HepG2 (cell line): Measurements from ENCODE around the gene WBP1. TPM values are rescaled to one million over a fixed set of nuclear protein-coding genes. Genes with fewer than 3 reads are reported as not detected.

Experiments
- AGO2 ChIP-seq: fragments of 200-400 bp; formaldehyde crosslinking; optimal IDR thresholded peaks from 2 replicates; pipeline ENCODE3; 2017; ENCODE audit warnings: mild to moderate bottlenecking, low read depth, low read length, moderate library complexity
- ARHGAP35 ChIP-seq: sonication (generic); formaldehyde crosslinking; IDR thresholded peaks from 2 replicates; pipeline ENCODE4 v1.9.0; 2022; ENCODE audit warnings: mild to moderate bottlenecking, inconsistent platforms, moderate library complexity, missing genetic modification reagents, borderline replicate concordance
- FOXO1 ChIP-seq: sonication (generic); formaldehyde crosslinking; IDR thresholded peaks from 2 replicates; pipeline ENCODE4 v1.4.0; 2020; ENCODE audit warnings: missing genetic modification reagents
- HNF4G ChIP-seq, 2 experiments: sonication (generic) in 1 of 2; formaldehyde crosslinking in 1 of 2; IDR thresholded peaks; 2 replicates each; pipeline versions ENCODE4 v1.4.0 to v1.6.1; 2011 to 2020; ENCODE audit warnings: borderline replicate concordance in 2 of 2, low read depth in 2 of 2, mild to moderate bottlenecking in 2 of 2, low read length in 1 of 2, missing genetic modification reagents in 1 of 2, moderate library complexity in 1 of 2
- HOXD1 ChIP-seq: sonication (generic); formaldehyde crosslinking; IDR thresholded peaks from 2 replicates; pipeline ENCODE4 v1.5.0; 2020; ENCODE audit warnings: missing genetic modification reagents
- IKZF5 ChIP-seq: IDR thresholded peaks from 2 replicates; pipeline ENCODE4 v1.6.1; 2018; ENCODE audit warnings: missing genetic modification reagents, mild to moderate bottlenecking, missing compliant biosample characterization
- KLF12 ChIP-seq: sonication (generic); formaldehyde crosslinking; IDR thresholded peaks from 2 replicates; pipeline ENCODE4 v1.4.0; 2020; ENCODE audit warnings: missing genetic modification reagents, borderline replicate concordance
- MBNL3 ChIP-seq: fragments of 250-450 bp; sonication (Bioruptor Pico); conservative IDR thresholded peaks from 2 replicates; pipeline ENCODE4 v1.8.0; 2022; ENCODE audit warnings: mild to moderate bottlenecking, inconsistent platforms
- PHF20 ChIP-seq: sonication (generic); formaldehyde crosslinking; IDR thresholded peaks from 2 replicates; pipeline ENCODE4 v1.5.0; 2020; ENCODE audit warnings: mild to moderate bottlenecking, missing genetic modification reagents
- POLR2A ChIP-seq, 2 experiments: IDR thresholded peaks; 2 replicates each; pipeline ENCODE4 v1.6.1; 2011; ENCODE audit warnings: low read depth in 2 of 2, low read length in 2 of 2, mild to moderate bottlenecking in 1 of 2, moderate library complexity in 1 of 2; ENCODE audit not compliant: insufficient read depth in 1 of 2
- SKI ChIP-seq: fragments of 450-650 bp; IDR thresholded peaks from one replicate; pipeline ENCODE4 v1.6.1; 2018; ENCODE audit warnings: mild to moderate bottlenecking; ENCODE audit not compliant: partially characterized antibody
- TARDBP ChIP-seq: sonication (generic); formaldehyde crosslinking; IDR thresholded peaks from 2 replicates; pipeline ENCODE4 v1.8.0; 2022; ENCODE audit warnings: mild to moderate bottlenecking, missing genetic modification reagents
- THAP9 ChIP-seq: sonication (generic); formaldehyde crosslinking; IDR thresholded peaks from 2 replicates; pipeline ENCODE4; 2020; ENCODE audit warnings: missing genetic modification reagents, mild to moderate bottlenecking, borderline replicate concordance
- TRIM24 ChIP-seq: sonication (generic); formaldehyde crosslinking; IDR thresholded peaks from 2 replicates; pipeline ENCODE4 v1.8.0; 2022; ENCODE audit warnings: mild to moderate bottlenecking, missing genetic modification reagents
- ZIK1 ChIP-seq: sonication (generic); formaldehyde crosslinking; IDR thresholded peaks from 2 replicates; pipeline ENCODE4 v1.5.0; 2020; ENCODE audit warnings: mild to moderate bottlenecking, low read depth, missing genetic modification reagents, borderline replicate concordance
- ZKSCAN5 ChIP-seq: sonication (generic); formaldehyde crosslinking; IDR thresholded peaks from 2 replicates; pipeline ENCODE4 v1.5.1; 2020; ENCODE audit warnings: mild to moderate bottlenecking, missing genetic modification reagents
- ZNF230 ChIP-seq: sonication (generic); formaldehyde crosslinking; IDR thresholded peaks from 2 replicates; pipeline ENCODE4 v1.4.0; 2020; ENCODE audit warnings: mild to moderate bottlenecking, missing genetic modification reagents
- ZNF235 ChIP-seq: sonication (generic); formaldehyde crosslinking; IDR thresholded peaks from 2 replicates; pipeline ENCODE4 v1.8.1; 2023; ENCODE audit warnings: mild to moderate bottlenecking, missing genetic modification reagents, borderline replicate concordance
- ZNF343 ChIP-seq: sonication (generic); formaldehyde crosslinking; IDR thresholded peaks from 2 replicates; pipeline ENCODE4 v1.4.0; 2020; ENCODE audit warnings: mild to moderate bottlenecking, missing genetic modification reagents
- ZNF430 ChIP-seq: sonication (generic); formaldehyde crosslinking; IDR thresholded peaks from 2 replicates; pipeline ENCODE4 v1.9.0; 2021; ENCODE audit warnings: mild to moderate bottlenecking, missing genetic modification reagents
- ZNF777 ChIP-seq: sonication (generic); formaldehyde crosslinking; IDR thresholded peaks from 2 replicates; pipeline ENCODE4 v1.4.0; 2020; ENCODE audit warnings: missing genetic modification reagents
- polyA plus RNA-seq, 8 experiments: library from polyadenylated mRNA; depleted of rRNA in 3 of 8; stranded (reverse) in 7 of 8; unstranded in 1 of 8; fragments of >200 nt; fragmentation: Illumina TruSeq in 4 of 8; extraction: Trizol in 4 of 8; gene quantifications; 2 replicates each; pipeline versions ENCODE4 v1.2.1 to v1.2.3, GENCODE V29; 2011 to 2016; ENCODE audit warnings: low read depth in 4 of 8, missing spikeins in 1 of 8, mixed read lengths in 1 of 8; ENCODE audit not compliant: insufficient read depth in 1 of 8
- total RNA-seq, 5 experiments: library from RNA; depleted of rRNA; stranded (reverse); fragments of >200 nt; fragmentation: Illumina TruSeq; extraction: Trizol; gene quantifications; 2 replicates each; pipeline ENCODE4 v1.2.3, GENCODE V29; 2016; ENCODE audit warnings: low read depth in 1 of 5

The WBP1 gene
- total and polyA plus RNA-seq, 2 of the 13 experiments (the other 11 are each of a cell fraction or from before 2014, with no cell fraction given) = 38.8 to 85.7 TPM

DNA sequence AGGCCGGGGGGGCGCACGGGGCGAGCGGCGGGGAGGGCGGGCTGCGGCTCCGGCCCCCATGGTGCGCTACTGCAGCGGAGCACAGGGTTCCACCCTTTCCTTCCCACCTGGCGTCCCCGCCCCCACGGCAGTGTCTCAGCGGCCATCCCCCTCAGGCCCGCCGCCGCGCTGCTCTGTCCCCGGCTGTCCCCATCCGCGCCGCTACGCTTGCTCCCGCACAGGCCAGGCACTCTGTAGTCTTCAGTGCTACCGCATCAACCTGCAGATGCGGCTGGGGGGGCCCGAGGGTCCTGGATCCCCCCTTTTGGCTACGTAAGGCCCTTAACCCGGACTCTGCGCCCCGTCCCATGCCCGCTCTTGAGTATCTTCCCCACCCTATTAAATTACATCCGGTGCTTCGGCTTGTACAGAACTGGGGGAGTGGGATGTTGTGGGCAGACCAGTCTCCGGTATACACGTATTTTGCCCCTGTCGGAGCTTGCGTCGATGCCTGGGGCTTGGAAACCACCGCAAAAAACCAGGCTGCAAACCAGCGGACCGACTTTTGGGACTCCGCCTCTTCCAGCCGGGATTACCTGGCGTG lies 598 bp upstream of the WBP1 start (continued):
- TF ChIP-seq THAP9 = no peak
- peak; percentile 71; the same call in 1 of the 2 replicates for TF ChIP-seq ZNF343
- TF ChIP-seq AGO2 = peak; percentile 88
- TF ChIP-seq TRIM24 = no peak
- no peak for TF ChIP-seq IKZF5 (CRISPR knock-in tag)
- peak; percentile 66; the same call in 1 of the 2 replicates for TF ChIP-seq HOXD1
- peak; percentile 52 for TF ChIP-seq PHF20
- TF ChIP-seq FOXO1 (CRISPR knock-in tag) = 0 out of 2 replicates have a peak, but pooled peaks have one; percentile 13
- peak; percentile 30; the same call in 1 of the 2 replicates for TF ChIP-seq HNF4G (IDR thresholded peaks at IDR 0.05; ENCODE audit: borderline replicate concordance, low read depth, low read length)
- TF ChIP-seq HNF4G (CRISPR knock-in tag; IDR thresholded peaks at IDR 0.05; ENCODE audit: borderline replicate concordance, low read depth) = peak; percentile 28; the same call in 1 of the 2 replicates
- no peak; a peak in 1 of 4 replicates for TF ChIP-seq POLR2A (IDR thresholded peaks at IDR 0.05; ENCODE audit: insufficient read depth in 1 of 2, low read depth in 2 of 2, low read length in 2 of 2)
- peak; percentile 92 for TF ChIP-seq TARDBP (CRISPR knock-in tag)
- 0 out of 2 replicates have a peak, but pooled peaks have one; percentile 49 for TF ChIP-seq ZIK1 (CRISPR knock-in tag)
- peak; percentile 92 for TF ChIP-seq ZNF230 (CRISPR knock-in tag)
- TF ChIP-seq ZNF430 (CRISPR knock-in tag) = peak; percentile 96
- TF ChIP-seq ZNF777 = peak; percentile 72
- no peak for TF ChIP-seq KLF12 (CRISPR knock-in tag)
- TF ChIP-seq ARHGAP35 (CRISPR knock-in tag) = peak; percentile 4; the same call in 1 of the 2 replicates
- no peak for TF ChIP-seq MBNL3 (CRISPR knock-in tag)
- no peak for TF ChIP-seq ZNF235
- no peak for TF ChIP-seq ZKSCAN5 (CRISPR knock-in tag)
- peak; percentile 8 for TF ChIP-seq SKI
